ENCODE data around the gene USP11. TPM values are rescaled to one million over a fixed set of nuclear protein-coding genes. Genes with fewer than 3 reads are reported as not detected.

Gene USP11
- total RNA-seq, 2 donors from 2014 or later, result 113 to 214 TPM

- H3K27ac ChIP-seq (ENCODE audit: low read depth, low read length), result no peak overlapping the region
- Mint-ChIP-seq H3K27me3 (ENCODE audit: insufficient read depth) (no peaks in the 10 kb centered on the region), H3K36me3 (ENCODE audit: low read depth) (peaks cover 98% of the 10 kb centered on the region), H3K27ac (peak overlapping the region; percentile 26), H3K4me1 (peaks cover 6% of the 10 kb centered on the region), H3K9me3 (no peaks in the 10 kb centered on the region), H3K4me3 (no peak overlapping the region)
- H3K4me1 ChIP-seq (ENCODE audit: control insufficient read depth, insufficient read depth, low read length), result no peaks in the 10 kb centered on the region
- no peaks in the 10 kb centered on the region for H3K9me3 ChIP-seq (ENCODE audit: control insufficient read depth, low read length)
- DNase-seq, result no peak
- H3K27me3 ChIP-seq (ENCODE audit: control insufficient read depth, insufficient read depth, low read length, poor library complexity, severe bottlenecking), result no peaks in the 10 kb centered on the region
- no peak overlapping the region for H3K4me3 ChIP-seq (ENCODE audit: low read length)
- H3K9ac ChIP-seq (ENCODE audit: extremely low read depth, low read length, poor library complexity, severe bottlenecking), result no peak overlapping the region
- H3K36me3 ChIP-seq (ENCODE audit: control insufficient read depth, insufficient read depth, low read length), result peaks cover 87% of the 10 kb centered on the region
- TF ChIP-seq CTCF (conservative IDR thresholded peaks at IDR 0.05), result no peak
- WGBS, 2 experiments (ENCODE audit: insufficient coverage in 1 of 2, insufficient read length in 1 of 2), result 96% methylated on average over 3 of the region's 3 CpGs; no CpG with 5 or more reads in 1 of the 2 experiments
These were observed 26.5 kb upstream of the USP11 start for GRCh38 chrX:47206316-47206715.

GRCh38 chrX:47208108-47208507 is 24.7 kb upstream of the USP11 start:
- Histone ChIP-seq H3K9ac (ENCODE audit: extremely low read depth, low read length, poor library complexity, severe bottlenecking) (no peak overlapping the region), H3K4me1 (ENCODE audit: control insufficient read depth, insufficient read depth, low read length) (no peaks in the 10 kb centered on the region), H3K9me3 (ENCODE audit: control insufficient read depth, low read length) (no peaks in the 10 kb centered on the region), H3K27me3 (ENCODE audit: control insufficient read depth, insufficient read depth, low read length, poor library complexity, severe bottlenecking) (no peaks in the 10 kb centered on the region), H3K27ac (ENCODE audit: low read depth, low read length) (no peak overlapping the region), H3K36me3 (ENCODE audit: control insufficient read depth, insufficient read depth, low read length) (peaks cover 88% of the 10 kb centered on the region), H3K4me3 (ENCODE audit: low read length) (no peak overlapping the region)
- H3K4me3 Mint-ChIP-seq, result no peak overlapping the region
- no peak for DNase-seq
- peaks cover 98% of the 10 kb centered on the region for H3K36me3 Mint-ChIP-seq (ENCODE audit: low read depth)
- no peaks in the 10 kb centered on the region for H3K27me3 Mint-ChIP-seq (ENCODE audit: insufficient read depth)
- WGBS, 2 experiments (ENCODE audit: insufficient coverage in 1 of 2, insufficient read length in 1 of 2), result 91% methylated on average over 12 of the region's 12 CpGs; no CpG with 5 or more reads in 1 of the 2 experiments
- no peaks in the 10 kb centered on the region for H3K4me1 Mint-ChIP-seq
- no peak for TF ChIP-seq CTCF (conservative IDR thresholded peaks at IDR 0.05)
- H3K27ac Mint-ChIP-seq, result no peak overlapping the region
- no peaks in the 10 kb centered on the region for H3K9me3 Mint-ChIP-seq

GRCh38 chrX:47209508-47210238 is 23.1 kb upstream of the USP11 start:
- no peak overlapping the region for H3K9ac ChIP-seq (ENCODE audit: extremely low read depth, low read length, poor library complexity, severe bottlenecking)
- WGBS, 2 experiments (ENCODE audit: insufficient coverage in 1 of 2, insufficient read length in 1 of 2), result 93 to 100% methylated on average over 4 to 16 of the region's 16 CpGs

More at GRCh38 chrX:47209508-47210238, 23.1 kb upstream of the USP11 start:
- Mint-ChIP-seq H3K27ac (peak overlapping the region; percentile 13), H3K4me1 (no peaks in the 10 kb centered on the region), H3K9me3 (no peaks in the 10 kb centered on the region), H3K27me3 (ENCODE audit: insufficient read depth) (no peaks in the 10 kb centered on the region), H3K4me3 (no peak overlapping the region), H3K36me3 (ENCODE audit: low read depth) (peaks cover 95% of the 10 kb centered on the region)
- Histone ChIP-seq H3K4me1 (ENCODE audit: control insufficient read depth, insufficient read depth, low read length) (no peaks in the 10 kb centered on the region), H3K27me3 (ENCODE audit: control insufficient read depth, insufficient read depth, low read length, poor library complexity, severe bottlenecking) (no peaks in the 10 kb centered on the region), H3K4me3 (ENCODE audit: low read length) (no peak overlapping the region), H3K27ac (ENCODE audit: low read depth, low read length) (no peak overlapping the region), H3K9me3 (ENCODE audit: control insufficient read depth, low read length) (no peaks in the 10 kb centered on the region), H3K36me3 (ENCODE audit: control insufficient read depth, insufficient read depth, low read length) (peaks cover 84% of the 10 kb centered on the region)
- no peak for DNase-seq
- no peak for TF ChIP-seq CTCF (conservative IDR thresholded peaks at IDR 0.05)

Measured in endodermal cell (in vitro differentiated cells).